ENCODE measurements around the gene CLEC7A.

The CLEC7A gene

DNA sequence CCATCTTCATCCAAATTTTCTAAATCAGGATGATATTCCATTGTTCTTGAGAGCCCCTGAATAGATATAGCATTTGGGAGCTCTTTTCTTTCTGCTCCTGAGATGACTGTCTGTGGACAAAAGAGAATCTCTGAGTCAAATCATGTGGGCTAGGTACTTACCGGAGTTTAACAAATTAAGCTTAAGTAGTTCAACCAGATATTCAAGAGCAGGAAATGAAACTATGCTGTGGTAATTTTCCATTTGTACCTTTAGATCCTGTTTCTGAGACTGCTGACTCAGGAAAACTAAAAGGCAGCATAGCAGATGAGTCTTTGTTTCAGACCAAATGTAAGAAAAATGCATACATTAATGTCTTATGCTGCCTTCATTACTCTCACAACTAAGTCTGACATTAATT is at the start of gene CLEC7A:
Gene CLEC7A, minus strand, starts transcription at position 158 of the 400 bp plus-strand sequence. Its CDS starts 117 bp downstream, at position 41.
- DNase-seq (ENCODE audit: low read depth): no peak

DNA sequence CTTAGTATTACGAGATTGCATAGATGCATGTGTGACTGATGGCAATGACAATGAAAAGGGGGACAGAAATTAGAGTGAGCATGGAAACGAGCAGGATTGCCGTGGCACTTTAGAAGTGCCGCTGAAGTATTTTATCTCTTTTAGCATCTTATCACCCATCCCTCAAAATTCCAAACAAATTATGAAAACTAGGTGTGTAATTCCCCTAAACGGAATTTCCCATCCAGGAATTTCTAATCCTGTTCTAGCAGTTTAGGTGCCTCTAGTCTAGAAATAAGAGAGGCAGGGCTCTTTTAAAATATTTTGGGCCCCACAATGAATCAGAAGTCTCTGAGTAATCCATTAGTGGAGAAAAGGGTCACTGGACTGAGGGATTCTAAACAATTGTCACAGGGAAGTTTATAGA is 49.8 kb upstream of the CLEC7A start:
- DNase-seq (ENCODE audit: low read depth): no peak

DNA sequence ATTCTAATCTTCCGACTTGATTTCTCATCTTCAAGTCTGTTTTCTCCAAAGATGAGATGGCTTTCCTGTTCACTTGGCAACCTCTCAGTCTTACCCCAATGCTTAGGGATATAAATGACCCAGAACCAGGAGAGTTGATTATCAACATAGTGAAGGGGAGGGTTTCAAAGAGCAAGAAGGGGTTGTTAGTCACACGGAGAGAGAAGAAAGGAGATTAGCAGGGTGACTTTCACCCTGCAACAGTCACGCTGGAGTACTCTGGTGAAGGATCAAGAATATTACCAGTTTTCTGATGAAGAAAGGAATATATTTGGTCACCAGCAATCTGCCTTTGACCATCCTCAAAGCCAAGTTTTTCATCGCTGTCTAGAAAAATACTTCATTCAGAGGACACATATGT is 48.8 kb upstream of the CLEC7A start, which contains the start of gene TMEM52B:
Gene TMEM52B, plus strand, starts transcription at position 212 of the 400 bp plus-strand sequence. CDS start 543 bp downstream, outside the sequence.
- DNase-seq (ENCODE audit: low read depth): no peak

DNA sequence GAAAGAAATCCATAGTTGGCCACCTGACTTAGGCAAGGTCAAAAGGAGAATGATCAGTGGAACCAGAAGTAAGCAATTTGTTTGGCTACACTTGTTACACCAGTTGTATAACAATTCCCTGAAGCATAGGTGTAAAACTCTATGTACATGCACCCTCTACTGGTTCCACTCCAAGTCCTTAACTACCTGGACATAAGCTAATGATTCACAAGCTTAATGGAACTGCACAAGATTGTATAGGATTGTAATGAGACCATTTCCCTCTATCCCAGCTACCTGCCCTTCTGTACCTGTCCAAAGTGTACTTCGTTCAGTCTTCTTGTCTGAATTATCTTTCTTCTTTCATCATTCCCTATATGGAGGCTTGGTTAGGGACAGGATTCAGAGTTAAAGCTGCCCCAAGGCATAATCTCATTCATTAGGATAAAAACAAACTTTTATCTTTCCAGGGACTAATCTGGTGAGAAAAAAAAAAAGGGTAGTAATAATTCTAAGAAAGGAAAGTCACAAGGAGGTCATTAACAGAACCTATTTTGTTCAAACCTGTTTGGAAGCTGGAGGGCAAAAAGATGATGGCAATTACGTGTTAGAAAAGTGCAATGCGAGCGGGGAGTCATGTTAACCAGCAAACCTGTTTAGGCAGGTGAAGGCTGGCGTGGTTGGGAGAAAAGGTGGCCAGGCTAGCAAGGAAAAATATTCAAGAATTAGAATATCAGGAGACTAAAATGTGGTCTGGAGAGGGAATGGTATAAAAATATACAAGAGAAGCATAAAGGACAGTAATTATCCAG is 46.0 kb upstream of the CLEC7A start:
- no peak for DNase-seq (ENCODE audit: low read depth)

DNA sequence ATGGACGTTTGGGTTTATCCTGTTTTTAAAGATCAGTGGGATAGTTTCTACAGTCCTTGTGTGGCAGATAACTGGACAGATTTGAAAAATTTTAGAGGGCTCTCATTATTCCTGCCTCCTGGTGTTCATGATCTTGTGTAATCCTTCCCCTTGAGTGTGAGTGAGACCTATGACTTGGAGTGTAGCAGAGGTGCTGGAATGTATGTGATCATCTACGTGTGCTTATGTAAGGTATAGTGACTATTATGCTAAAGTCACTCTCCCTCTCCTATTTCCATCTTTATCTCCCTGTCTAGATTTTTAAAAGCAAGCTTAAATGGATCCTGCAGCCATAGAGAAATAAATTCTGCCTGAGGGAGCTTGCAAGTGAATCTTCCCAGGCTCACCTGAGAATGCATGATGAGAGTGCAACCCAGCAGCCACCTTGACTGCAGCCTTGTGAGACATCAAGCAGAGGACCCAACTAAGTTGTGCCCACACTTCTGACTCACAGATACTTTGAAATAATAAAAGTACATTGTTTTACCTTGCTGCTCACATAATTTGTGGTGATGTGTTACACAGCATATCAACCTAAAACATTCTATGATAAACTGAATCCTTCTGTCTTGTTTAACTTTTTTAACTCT is 45.1 kb upstream of the CLEC7A start:
- no peak for DNase-seq (ENCODE audit: low read depth)

DNA sequence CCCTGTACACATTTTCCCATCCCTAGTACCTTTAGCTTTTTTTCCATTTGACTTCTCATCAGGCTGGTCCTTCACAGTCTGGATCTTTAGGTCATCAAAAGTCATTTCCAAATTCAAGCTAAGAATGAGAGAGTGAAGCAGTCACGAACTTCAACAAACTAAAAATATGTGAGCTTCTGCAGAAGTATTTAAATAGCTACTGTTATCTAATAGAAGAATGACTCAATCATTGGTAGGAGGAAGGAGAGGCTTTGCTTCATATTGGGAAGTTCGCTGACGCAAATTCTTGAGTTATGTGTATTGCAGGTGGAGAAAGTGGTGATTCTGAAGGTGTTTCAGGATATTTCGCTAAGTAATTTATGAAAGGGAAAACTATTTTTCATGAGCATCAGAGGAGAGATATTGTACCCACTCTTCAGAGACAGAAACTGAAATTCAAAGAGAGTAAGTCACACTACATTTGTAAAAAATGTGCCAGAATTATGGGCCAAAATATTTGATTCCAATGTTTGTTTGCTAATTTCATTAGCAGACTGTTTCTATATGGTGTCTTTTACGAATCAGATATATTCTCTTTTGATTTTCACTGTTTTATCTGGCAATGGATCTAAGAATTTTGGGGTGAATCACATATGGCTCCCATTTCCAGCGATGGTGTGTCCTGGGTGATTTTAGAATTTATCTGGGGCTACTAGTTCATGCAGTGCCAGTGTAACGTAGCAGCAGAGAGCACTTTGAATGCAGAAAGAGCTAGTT is 42.2 kb upstream of the CLEC7A start, which contains the start of gene OLR1:
Gene OLR1, minus strand, starts transcription at position 160 of the 756 bp plus-strand sequence. Its CDS starts 55 bp downstream, at position 105.
- no peak for DNase-seq (ENCODE audit: low read depth)

DNA sequence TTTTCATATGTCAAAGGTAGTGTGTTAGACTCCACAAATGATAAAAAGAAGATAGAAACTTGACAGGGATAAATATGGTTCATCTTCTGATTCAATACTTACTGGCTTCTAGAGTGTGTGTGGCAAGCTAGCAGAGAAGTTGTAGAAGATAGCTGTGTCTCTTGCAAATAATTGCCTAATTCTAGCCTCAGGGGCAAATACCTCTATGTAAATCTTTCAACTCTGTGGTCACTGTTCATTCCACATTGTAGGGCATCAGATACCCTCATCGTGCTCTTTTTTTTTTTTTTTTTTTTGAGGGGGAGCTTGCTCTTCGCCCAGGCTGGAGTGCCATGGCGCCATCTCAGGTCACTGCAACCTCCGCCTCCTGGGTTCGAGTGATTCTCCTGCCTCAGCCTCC is 40.2 kb upstream of the CLEC7A start:
- DNase-seq (ENCODE audit: low read depth): no peak

DNA sequence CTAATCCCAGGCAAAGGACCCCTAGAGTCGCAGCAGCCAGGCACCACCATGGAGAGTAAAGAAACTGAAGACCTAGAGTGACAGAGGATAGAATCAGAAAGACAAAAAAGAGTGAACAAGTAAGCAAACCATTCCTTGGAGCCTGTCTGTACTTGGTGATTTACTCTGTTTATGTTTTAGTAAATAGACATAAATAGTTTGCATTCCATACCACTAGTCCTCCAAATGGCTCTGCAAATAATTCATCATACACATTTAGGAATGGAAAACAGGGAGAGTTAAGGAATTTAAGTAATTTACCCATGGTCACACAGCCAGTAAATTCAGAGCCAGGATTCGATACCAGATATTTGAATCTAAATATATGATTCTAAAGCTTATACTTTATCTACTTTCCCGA is 39.1 kb upstream of the CLEC7A start:
- DNase-seq (ENCODE audit: low read depth): no peak

DNA sequence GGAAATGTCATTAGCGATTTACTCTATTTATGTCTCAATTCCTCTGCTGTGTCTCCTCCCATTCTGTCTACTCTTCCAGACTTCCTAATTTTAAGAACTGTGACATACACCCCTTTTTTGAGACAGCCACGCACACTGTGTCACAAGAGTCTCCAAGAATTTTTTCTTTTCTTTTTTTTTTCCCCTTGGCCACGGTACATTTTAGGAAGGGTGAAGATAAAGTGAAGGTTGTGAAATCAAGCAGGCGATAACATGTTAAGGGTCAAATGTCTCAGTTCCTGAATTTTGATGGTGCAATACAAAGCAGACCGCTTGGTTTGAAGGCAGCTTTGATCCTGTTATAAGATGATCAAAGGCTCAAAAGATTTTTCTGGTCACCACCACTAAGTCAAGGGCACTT is 37.6 kb upstream of the CLEC7A start:
- no peak for DNase-seq (ENCODE audit: low read depth)

DNA sequence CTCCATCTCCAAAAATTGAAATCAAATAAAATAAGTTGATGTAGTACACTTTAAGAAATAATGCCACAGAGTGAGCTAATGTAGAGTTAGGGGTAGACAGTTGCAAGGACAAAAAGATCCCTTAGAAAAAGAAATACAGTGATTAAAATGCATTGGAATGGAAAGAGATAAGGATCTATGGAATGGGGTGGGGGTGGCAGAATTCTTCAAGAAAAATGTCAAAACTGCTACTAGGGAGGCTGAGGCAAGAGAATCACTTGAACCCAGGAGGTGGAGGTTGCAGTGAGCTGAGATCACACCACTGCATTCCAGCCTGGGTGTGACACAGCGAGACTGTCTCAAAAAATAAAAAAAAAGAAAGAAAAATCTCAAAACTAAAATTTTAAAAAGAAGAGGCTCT is 35.4 kb upstream of the CLEC7A start:
- DNase-seq (ENCODE audit: low read depth): no peak

DNA sequence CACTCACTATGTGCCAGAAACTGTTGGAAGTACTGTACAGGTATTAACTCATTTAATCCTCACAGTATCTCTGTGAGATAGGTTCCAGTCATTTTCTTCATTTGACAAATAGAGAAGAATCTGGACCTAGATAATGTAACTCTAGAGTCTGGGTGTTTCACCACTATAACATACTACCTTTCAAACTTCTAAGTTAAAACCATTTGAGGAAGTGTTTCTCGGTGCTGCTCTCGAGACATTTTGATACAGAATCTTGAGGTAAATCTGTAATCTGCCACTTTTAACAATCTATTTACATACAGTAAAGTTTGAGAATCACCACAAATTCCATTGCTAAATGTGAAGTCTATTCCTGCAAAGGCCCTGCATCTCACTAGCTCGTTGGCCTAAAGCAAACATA is 33.1 kb upstream of the CLEC7A start:
- no peak for DNase-seq (ENCODE audit: low read depth)

DNA sequence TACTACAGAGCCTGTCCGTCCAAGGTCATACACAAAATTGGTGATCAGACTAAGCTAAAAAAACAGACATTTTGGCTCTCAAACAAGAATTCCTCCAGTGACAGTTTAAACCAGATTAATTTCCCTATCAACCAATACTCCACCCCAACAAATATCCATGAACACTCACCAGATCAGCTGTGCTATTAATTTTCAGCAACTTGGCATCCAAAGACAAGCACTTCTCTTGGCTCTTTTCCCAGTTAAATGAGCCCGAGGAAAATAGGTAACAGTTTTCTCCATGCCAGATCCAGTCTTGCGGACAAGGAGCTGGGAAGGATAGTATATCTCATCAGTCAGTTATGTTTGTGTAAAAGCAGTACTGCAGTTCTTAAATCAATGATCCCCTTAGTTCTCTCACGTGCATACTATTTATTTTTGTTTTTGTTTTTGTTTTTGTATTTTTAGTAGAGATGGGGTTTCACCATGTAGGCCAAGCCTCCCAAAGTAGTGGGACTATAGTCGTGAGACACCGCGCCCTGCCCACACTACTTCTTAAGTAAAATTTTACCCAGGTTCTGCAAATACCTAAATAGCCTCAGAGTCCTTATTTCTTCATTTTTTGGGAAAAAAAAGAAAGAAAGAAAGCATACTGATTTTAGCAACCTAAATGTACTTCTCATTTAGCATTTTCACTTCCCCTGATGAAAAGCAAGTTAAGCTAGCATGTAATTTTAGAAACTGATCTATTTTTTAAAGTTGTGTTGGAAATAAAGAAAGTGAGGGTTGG is 30.8 kb upstream of the CLEC7A start:
- DNase-seq (ENCODE audit: low read depth): no peak

DNA sequence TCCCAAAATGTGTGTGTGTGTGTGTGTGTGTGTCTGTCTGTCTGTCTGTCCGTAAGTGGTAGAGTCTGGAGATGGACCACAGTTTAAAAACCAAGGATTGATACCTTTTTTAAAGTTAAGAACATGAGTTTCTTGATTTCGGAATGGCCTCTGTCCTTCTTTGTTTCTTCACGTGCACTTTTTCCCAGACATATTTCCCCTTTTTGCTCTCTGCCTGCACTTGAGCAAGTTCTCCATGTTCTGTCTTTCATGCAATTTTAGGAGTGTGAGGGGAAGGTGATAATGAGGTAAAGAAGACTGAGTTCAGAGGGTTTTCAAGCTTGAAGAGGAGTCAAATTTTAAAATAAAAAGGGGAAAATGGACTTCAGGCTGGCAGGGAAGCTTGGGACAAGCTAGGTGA is 29.3 kb upstream of the CLEC7A start:
- no peak for DNase-seq (ENCODE audit: low read depth)

DNA sequence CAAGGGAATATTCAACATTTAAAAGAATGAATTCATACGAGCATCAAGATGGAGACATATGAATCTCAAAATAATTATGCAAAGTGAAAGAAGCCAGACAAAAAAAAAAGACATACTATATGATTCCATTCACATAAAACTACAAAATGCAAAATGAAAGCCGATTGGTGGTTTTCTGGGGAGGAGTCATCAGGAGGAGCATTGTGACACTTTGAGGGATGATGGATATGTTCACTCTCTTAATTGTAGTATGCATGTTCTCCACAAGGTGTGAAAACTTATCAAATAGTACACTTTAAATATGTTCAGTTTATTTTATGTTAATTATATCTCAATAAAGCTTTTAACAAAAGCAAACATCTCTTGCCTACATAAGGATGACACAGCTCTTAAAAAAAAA is 28.4 kb upstream of the CLEC7A start:
- DNase-seq (ENCODE audit: low read depth): no peak

DNA sequence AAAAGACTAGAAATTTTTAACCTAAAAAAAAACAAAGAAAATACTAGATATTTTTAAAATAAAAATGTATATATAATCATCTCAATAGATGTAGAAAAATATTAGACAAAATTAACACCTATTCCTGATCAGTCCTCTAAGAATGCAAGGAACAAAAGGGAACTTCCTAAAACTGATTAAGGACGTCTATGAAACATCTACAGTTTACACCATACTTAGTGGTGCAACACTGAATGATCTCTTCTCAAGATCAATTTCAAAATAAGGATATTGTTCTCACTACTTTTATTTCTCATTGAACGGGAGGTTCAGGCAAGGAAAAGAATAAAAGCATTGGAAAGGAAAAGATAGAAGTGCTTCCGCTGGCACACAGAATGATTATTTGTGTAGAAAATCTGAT is 26.0 kb upstream of the CLEC7A start:
- DNase-seq (ENCODE audit: low read depth): no peak

DNA sequence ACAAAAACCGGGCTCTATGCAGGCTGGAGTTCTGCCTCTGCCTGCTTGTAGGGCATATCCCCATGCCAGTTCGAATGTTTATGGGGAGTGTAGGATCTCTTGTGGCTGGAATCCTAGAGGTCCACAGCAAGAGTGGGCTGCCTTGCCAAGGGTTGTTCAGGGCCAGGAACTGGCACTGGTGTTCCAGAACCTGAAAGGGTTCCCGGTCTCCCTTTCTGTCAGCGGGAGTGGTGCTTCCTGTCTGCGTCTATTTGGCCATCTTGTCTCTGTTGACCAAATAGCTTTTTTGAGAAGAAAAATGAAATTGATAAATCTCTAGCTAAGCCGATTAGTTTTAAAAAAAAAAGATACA is 24.1 kb upstream of the CLEC7A start:
- no peak for DNase-seq (ENCODE audit: low read depth)

DNA sequence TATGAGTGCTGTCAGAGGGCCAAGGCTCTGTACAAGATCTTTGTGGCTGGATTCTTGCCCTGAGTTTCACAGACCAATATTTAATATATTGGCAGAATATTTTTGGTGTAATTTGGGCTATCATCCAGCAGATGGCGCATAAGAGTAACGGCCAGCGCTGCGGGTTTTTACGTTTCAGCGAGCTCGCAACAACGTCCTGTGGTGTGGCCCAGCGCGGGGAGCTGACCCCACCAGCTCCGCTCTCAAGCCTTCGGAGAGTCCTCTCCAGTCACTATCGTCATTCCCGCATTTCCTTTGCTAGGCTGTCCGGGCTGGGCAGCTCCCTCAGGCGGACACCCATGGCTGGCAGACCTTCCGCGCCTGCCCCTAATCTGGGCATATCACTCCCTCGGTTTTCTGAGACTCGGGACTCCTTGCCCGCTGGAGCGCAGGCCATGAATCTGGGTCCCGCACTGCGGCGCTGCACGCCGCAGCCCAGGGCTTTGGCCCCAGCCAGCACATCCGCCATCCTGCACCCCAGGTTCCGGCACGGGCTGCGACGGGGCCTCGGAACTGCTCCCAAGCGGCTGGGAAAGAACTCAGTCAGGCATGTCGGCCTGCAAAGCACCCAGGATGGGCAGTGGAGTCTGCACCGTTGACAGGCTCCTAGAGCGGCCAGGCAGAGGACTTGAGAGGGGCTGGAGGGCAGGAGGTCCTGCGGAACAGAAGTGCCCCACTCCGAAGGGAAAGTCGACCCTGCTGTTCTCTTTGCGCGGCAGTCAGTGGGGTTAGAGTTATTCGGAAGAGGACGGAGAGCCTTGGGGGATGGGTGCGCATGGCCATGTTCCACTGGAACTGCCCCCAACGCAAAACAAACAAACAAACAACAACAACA is 23.5 kb upstream of the CLEC7A start:
- DNase-seq (ENCODE audit: low read depth): peak; percentile 28

DNA sequence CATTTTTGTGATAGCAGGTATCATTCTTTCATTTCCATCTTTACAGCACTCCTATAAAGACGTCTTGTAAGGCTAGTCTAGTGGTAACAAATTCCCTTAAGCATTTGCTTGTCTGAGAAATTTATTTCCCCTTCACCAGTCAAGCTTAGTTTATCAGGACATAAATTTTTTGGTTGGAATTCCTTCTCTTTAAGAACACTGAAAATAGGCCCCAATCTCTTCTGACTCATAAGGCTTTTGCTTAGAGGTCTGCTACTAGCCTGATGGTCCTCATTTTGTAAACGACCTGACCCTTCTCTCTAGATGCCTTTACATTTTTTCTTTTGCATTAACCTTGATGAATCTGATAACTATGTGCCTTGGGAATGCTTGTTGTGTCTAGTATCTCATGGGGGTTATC is 21.6 kb upstream of the CLEC7A start:
- no peak for DNase-seq (ENCODE audit: low read depth)

DNA sequence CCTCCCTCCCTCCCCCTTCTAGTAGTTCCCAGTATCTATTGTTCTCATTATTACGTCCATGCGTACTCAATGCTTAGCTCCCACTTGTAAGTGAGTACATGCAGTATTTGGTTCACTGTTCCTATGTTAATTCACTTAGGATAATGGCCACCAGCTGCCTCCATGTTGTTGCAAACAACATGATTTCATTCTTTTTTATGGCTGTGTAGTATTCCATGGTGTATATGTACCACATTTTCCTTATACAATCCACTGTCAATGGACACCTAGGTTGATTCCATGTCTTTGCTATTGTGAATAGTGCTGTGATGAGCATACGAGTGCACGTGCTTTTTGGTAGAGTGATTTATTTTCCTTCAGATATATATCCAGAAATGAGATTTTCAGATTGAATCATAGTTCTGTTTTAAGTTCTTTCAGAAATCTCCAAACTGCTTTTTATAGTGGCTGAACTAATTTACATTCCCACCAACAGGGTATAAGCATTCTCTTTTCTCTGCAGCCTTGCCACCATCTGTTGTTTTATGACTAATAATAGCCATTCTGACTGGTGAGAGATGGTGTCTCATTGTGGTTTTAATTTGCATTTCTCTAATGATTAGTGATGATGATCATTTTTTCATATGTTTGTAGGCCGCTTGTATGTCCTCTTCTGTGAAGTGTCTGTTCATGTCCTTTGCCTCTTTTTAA is 17.9 kb upstream of the CLEC7A start:
- no peak for DNase-seq (ENCODE audit: low read depth)

DNA sequence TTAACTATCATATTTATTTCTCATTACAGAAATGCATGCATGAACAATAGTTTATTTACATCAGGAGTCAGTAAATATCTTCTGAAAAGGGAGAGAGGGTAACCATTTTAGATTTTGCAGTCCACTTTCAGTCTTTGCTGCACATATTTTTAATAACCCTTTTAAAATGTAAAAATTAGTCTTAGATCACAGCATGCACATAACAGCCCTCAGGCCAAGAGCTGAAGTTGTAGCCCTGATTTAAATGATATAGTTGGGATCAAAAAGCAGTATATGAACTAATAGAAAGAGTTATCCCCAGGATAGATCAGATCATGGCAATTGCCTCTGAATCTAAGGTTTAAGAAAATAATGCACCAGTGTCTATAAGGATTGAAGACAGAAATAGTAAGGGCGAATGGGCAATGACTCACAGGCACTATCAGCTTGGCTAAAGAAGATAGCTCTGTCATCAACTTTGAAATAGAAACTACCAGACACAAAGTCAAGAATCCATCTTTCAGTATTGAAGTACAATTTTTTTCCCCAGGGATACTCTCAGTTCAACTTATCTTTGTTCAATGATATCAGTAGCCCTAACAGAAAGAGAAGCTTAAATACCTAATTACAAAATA is 13.1 kb upstream of the CLEC7A start:
- DNase-seq (ENCODE audit: low read depth): no peak
